NCI-H1694 (cell line): Measurements from ENCODE around the gene FTCD.
A peak's percentile ranks its signal among the peaks of the same experiment; 100 is the strongest.
"Not testable (repeated sequence)": the region's sequence is repeated elsewhere in the genome, so short reads cannot be mapped to it uniquely, and the experiment has no call there.

Experiments used
- DNase-seq: peaks from one replicate; lab custom pipeline; 2025; lab: John Stamatoyannopoulos, UW

The FTCD gene

DNA sequence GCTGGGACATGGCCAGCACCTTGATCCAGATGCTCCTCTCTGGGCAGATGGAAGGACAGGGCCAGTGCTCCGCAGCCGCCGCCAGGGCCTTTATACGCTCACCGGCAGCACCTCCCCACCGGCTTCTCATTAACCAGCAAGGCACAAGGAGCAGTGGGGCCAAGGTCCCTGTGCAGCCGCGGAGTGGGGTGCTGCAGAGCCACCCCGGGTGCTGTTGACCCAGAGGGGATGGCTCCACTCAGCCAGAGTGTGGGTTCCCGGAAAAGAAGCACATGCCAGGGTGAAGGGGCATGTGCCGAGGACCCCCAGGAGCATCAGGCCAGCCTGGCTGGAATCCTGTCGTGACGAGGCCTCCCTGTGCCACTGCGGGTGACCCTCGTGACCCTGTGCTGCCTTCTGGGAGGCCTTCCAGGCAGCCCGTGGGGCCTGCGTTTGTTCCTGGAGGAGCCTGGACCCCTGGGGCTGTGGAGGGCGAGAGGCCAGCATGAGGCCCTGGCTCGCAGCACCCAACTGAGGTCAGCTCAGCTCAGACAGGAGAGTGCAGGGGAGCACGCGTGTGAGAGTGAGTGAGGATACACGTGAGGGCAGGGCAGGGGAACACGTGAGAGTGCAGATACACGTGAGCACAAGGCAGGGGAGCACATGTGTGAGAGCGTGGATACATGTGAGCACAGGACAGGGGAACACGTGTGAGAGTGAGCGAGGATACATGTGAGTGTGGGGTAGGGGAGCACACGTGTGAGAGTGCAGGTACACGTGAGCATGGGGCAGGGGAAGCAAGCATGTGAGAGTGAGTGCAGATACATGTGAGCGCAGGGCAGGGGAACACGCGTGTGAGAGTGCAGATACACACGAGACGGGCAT lies at the start of gene FTCD:
Gene FTCD, minus strand, starts transcription at position 66 of the 864 bp plus-strand sequence. Its CDS starts 56 bp downstream, at position 10.
- DNase-seq, result no peak

DNA sequence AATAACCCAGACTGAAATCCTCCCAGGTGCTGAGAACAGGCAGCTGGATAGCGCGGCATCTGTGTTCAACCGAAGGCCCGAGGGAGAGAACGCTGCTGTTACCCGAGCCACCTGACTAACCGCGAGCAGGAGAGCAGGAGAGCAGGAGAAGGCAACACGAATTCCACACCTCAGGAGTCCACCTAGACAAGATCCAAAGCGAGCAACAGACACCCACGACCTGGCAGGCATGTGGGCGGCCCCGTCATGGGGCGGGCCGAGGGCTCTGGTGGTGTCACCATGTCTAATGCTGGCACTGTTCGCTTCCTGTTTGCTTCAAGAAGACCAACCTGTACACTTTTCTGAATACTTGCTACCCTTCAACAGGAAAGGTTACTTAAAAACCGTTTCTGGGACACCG lies 49.8 kb upstream of the FTCD start:
- no peak for DNase-seq

DNA sequence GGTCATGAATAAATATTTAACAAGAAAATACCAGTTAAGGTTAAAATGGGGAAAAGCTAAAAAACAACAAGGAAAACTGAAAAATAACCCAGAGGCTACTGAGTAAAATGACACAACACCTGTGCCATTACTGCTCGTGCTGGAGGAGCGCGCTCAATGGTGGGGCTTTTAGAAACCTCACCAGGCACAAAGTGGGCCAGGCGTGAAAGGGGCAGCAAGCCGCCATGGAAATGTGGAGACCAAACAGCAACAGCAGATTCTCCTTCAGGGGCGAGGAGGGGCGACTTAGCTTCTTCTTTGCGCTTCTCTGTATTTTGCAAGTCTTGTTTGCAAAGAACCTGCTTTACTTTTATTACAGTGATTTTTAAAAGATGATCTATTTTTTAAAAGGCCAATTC lies 47.8 kb upstream of the FTCD start:
- DNase-seq, result no peak

- DNase-seq, result no peak
These were observed 47.3 kb upstream of the FTCD start for GRCh38 chr21:46202592-46203202.

DNA sequence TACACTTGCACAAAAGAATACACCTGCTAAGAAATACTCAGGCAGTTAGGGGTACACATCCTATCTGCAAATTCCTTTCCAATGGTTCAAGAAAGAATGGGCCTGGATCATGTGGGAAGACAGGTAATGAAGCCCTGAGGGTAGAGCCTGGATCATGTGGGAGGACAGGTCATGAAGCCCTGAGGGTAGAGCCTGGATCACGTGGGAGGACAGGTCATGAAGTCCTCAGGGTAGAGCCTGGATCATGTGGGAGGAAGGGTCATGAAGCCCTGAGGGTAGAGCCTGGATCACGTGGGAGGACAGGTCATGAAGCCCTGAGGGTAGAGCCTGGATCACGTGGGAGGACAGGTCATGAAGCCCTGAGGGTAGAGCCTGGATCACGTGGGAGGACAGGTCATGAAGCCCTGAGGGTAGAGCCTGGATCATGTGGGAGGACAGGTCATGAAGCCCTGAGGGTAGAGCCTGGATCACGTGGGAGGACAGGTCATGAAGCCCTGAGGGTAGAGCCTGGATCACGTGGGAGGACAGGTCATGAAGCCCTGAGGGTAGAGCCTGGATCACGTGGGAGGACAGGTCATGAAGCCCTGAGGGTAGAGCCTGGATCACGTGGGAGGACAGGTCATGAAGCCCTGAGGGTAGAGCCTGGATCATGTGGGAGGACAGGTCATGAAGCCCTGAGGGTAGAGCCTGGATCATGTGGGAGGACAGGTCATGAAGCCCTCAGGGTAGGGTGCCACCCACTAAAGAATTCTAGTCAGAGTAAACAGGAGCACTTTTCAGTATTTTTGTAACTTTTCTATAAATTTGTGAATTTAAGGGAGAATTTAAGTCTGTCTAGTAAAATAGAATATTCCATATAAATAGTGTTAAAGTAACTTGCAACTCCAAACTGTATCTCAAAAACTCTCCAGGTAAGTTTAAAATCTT lies 45.8 kb upstream of the FTCD start:
- DNase-seq, result not testable (repeated sequence)

GRCh38 chr21:46199436-46200373 lies 44.3 kb upstream of the FTCD start:
- DNase-seq, result no peak

DNA sequence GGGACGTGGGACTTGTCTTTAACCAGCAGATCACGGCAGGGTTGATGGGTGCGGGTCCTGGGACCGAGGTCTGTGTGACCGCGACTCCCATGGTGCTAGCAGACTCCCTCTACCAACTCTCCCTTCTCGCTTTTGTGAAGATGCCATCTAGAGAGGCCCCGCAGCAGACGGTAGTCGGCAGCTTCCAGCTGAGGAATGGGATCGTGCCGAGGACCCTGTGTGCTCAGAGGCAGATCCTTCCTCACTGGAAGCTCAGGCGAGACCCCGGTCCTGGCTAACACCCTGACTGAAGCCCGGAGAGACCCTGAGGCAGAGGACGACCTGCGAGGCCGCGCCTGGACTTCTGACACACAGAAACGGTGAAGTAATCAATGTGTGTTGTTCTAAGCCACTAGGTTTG lies 41.4 kb upstream of the FTCD start:
- DNase-seq, result no peak

GRCh38 chr21:46195595-46196195 lies 40.3 kb upstream of the FTCD start:
- no peak for DNase-seq

GRCh38 chr21:46194374-46195334 lies 39.3 kb upstream of the FTCD start:
- DNase-seq, result no peak

DNA sequence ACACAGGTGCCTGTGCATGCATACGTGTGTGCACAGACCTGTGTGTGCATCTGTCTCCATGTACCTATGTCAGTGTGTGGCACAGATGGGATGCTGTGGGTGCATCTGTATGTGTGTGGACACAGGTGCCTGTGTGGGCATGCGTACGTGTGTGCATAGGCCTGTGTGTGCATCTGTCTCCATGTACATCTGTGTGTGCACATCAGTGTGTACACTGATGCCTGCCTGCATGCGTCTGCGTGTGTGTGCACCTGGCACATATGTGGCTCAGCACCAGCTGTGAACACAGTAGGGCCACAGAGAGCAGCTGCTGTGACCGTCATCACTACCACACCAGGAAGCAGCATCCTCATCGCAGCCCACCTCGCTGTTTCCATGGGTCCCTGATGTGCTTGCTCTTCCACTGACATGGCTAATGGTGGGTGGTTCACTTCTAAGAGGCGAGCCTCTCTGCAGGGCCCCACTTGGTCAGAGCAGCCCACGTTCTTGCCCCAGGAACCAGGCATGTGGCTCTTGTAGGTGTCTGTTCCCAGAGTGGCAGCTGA lies 38.5 kb upstream of the FTCD start:
- no peak for DNase-seq

- DNase-seq, result no peak
These were observed 36.6 kb upstream of the FTCD start for GRCh38 chr21:46191686-46192575.

- no peak for DNase-seq
These were observed 35.9 kb upstream of the FTCD start for GRCh38 chr21:46191257-46191685.

DNA sequence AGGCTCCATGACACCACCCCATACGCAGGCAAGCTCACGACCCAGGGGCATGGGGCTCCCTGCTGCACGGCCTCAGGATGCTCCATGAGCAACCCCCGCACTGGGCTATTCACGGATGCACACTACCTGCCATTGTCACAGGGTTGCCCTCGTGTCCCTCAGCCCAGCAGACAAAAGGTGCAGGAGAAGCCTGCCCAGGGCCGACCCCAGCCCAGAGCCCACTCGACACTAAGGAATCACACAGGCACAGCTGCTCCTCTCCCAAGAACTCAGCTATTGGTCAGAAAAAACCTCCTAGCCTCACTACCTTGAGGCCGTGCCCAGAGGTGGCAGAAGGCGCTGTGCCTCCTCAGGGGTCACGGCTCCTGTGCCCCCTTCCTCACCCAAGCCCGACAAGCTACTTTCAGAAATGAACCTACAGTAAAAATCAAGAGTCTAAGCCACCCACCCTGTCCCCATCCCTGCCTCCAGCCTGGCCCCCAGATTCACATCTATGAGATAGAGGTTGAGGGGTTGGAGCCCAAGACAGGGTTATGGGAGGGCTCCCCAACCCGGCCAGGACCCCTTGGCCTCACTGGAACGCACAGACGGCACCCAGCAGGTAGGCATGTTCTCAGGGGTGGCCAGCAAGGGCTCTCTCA lies 35.2 kb upstream of the FTCD start:
- no peak for DNase-seq

DNA sequence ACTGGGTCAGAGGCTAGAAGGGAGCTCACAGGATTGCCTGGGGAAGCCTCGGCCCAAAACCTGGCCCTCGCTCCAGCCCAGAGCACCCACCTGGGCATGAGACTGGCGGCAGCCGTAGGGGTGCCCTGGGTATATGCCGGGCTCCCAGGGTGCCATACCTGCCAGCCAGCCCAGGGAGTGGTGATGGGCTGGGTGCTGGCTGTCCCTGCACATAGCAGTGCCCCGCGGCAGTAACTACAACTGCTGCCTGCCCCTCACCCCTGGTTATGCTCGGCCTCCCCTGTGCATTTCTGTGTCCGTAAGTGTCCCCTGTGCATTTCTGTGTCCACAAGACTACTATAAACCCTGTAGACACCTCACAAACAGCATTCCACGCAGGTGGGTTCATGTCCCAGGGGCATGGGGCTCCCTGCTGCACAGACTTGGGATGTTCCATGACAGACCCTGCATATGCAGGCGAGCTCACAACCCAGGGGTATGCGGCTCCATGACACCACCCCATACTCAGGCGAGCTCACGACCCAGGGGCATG lies 34.6 kb upstream of the FTCD start:
- DNase-seq, result no peak

- peak; percentile 24 for DNase-seq
These were observed 34.0 kb upstream of the FTCD start for GRCh38 chr21:46189213-46189958.
